HepG2 (cell line): Measurements from ENCODE around the gene MTO1. TPM values are rescaled to one million over a fixed set of nuclear protein-coding genes. Genes with fewer than 3 reads are reported as not detected.

Source experiments
- MAF1 ChIP-seq: sonication (generic); formaldehyde crosslinking; IDR thresholded peaks from 2 replicates; pipeline ENCODE4 v1.5.0; 2020; ENCODE audit warnings: missing genetic modification reagents, borderline replicate concordance
- MZF1 ChIP-seq: sonication (generic); formaldehyde crosslinking; IDR thresholded peaks from 2 replicates; pipeline ENCODE4 v1.8.1; 2023; ENCODE audit warnings: mild to moderate bottlenecking, missing genetic modification reagents, borderline replicate concordance
- NFE2 ChIP-seq: sonication (generic); formaldehyde crosslinking; IDR thresholded peaks from 2 replicates; pipeline ENCODE4 v1.4.0; 2020; ENCODE audit warnings: missing genetic modification reagents
- SALL1 ChIP-seq: sonication (generic); formaldehyde crosslinking; IDR thresholded peaks from 2 replicates; pipeline ENCODE4 v1.8.0; 2022; ENCODE audit warnings: mild to moderate bottlenecking, missing genetic modification reagents
- SRY ChIP-seq: sonication (generic); formaldehyde crosslinking; IDR thresholded peaks from 2 replicates; pipeline ENCODE4 v1.8.0; 2022; ENCODE audit warnings: mild to moderate bottlenecking, missing genetic modification reagents
- ZNF12 ChIP-seq: sonication (generic); formaldehyde crosslinking; IDR thresholded peaks from 2 replicates; pipeline ENCODE4 v1.5.0; 2020; ENCODE audit warnings: missing genetic modification reagents
- ZNF124 ChIP-seq: sonication (generic); formaldehyde crosslinking; IDR thresholded peaks from 2 replicates; pipeline ENCODE4 v1.4.0; 2020; ENCODE audit warnings: missing genetic modification reagents
- ZNF430 ChIP-seq: sonication (generic); formaldehyde crosslinking; IDR thresholded peaks from 2 replicates; pipeline ENCODE4 v1.9.0; 2021; ENCODE audit warnings: mild to moderate bottlenecking, missing genetic modification reagents
- ZNF660 ChIP-seq: sonication (generic); formaldehyde crosslinking; IDR thresholded peaks from 2 replicates; pipeline ENCODE4 v1.5.1; 2020; ENCODE audit warnings: mild to moderate bottlenecking, low read depth, missing genetic modification reagents, borderline replicate concordance
- polyA plus RNA-seq, 8 experiments: library from polyadenylated mRNA; depleted of rRNA in 3 of 8; stranded (reverse) in 7 of 8; unstranded in 1 of 8; fragments of >200 nt; fragmentation: Illumina TruSeq in 4 of 8; extraction: Trizol in 4 of 8; gene quantifications; 2 replicates each; pipeline versions ENCODE4 v1.2.1 to v1.2.3, GENCODE V29; 2011 to 2016; ENCODE audit warnings: low read depth in 4 of 8, missing spikeins in 1 of 8, mixed read lengths in 1 of 8; ENCODE audit not compliant: insufficient read depth in 1 of 8
- total RNA-seq, 5 experiments: library from RNA; depleted of rRNA; stranded (reverse); fragments of >200 nt; fragmentation: Illumina TruSeq; extraction: Trizol; gene quantifications; 2 replicates each; pipeline ENCODE4 v1.2.3, GENCODE V29; 2016; ENCODE audit warnings: low read depth in 1 of 5
- TF ChIP-seq, protein P1 (sequence below): sonication (generic); formaldehyde crosslinking; IDR thresholded peaks from 2 replicates; pipeline ENCODE4 v1.8.0; 2022; ENCODE audit warnings: mild to moderate bottlenecking, missing genetic modification reagents, moderate library complexity
- TF ChIP-seq, protein P2 (sequence below): sonication (generic); formaldehyde crosslinking; IDR thresholded peaks from 2 replicates; pipeline ENCODE4 v1.8.0; 2023; ENCODE audit warnings: mild to moderate bottlenecking, missing genetic modification reagents
- TF ChIP-seq, protein P3 (sequence below): sonication (generic); formaldehyde crosslinking; IDR thresholded peaks from 2 replicates; pipeline ENCODE4 v1.4.0; 2020; ENCODE audit warnings: missing genetic modification reagents, borderline replicate concordance
- TF ChIP-seq, protein P4 (sequence below), 2 experiments: sonication (generic) in 1 of 2; formaldehyde crosslinking in 1 of 2; IDR thresholded peaks; 2 replicates each; pipeline versions ENCODE4 v1.6.1 to v1.9.0; 2014 to 2022; ENCODE audit warnings: antibody characterized with exemption in 1 of 2, borderline replicate concordance in 1 of 2, inconsistent platforms in 1 of 2, low read depth in 1 of 2, missing genetic modification reagents in 1 of 2
- TF ChIP-seq, protein P5 (sequence below): sonication (generic); formaldehyde crosslinking; IDR thresholded peaks from 2 replicates; pipeline ENCODE4 v1.4.0; 2020; ENCODE audit warnings: missing genetic modification reagents, low read depth, mild to moderate bottlenecking, borderline replicate concordance

Gene MTO1
- total and polyA plus RNA-seq, 2 of the 13 experiments (the other 11 are each of a cell fraction or from before 2014, with no cell fraction given), result 21.1 to 45.3 TPM

DNA sequence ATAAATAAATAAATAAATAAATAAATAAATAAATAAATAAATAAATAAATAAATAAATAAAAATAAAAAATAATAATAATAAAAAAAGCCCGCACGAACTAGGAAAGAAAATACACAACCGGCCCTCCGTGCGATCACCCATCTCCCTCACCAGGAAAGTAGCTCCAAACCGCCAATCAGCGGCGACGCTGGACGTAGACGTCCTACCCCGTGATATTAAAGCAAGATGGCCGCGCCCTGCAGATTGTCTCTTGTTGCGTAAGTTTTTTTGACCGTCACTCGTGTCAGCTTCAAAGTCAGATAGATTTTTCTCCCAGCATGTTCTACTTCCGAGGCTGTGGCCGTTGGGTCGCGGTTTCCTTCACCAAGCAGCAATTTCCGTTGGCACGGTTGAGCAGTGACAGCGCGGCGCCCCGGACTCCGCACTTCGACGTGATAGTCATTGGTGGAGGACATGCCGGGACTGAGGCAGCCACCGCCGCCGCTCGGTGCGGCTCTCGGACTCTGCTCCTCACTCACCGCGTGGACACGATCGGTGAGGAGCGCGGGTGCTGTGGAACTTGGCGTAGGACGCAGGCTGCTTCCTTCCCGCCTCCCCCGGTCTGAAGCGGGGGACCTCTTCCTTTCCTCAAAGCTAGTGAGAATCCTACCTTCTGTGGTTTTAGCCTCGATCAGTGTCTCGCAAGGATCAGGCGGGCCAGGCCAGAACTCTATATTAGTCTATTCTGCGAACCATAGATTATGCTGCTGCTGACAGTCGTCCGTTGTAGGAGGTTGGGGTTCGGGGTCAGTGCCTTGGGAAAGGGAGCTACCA is at the start of gene MTO1 (continued):
- TF ChIP-seq, protein P1, sequence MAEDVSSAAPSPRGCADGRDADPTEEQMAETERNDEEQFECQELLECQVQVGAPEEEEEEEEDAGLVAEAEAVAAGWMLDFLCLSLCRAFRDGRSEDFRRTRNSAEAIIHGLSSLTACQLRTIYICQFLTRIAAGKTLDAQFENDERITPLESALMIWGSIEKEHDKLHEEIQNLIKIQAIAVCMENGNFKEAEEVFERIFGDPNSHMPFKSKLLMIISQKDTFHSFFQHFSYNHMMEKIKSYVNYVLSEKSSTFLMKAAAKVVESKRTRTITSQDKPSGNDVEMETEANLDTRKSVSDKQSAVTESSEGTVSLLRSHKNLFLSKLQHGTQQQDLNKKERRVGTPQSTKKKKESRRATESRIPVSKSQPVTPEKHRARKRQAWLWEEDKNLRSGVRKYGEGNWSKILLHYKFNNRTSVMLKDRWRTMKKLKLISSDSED (CRISPR knock-in tag), result no peak
- TF ChIP-seq, protein P2, sequence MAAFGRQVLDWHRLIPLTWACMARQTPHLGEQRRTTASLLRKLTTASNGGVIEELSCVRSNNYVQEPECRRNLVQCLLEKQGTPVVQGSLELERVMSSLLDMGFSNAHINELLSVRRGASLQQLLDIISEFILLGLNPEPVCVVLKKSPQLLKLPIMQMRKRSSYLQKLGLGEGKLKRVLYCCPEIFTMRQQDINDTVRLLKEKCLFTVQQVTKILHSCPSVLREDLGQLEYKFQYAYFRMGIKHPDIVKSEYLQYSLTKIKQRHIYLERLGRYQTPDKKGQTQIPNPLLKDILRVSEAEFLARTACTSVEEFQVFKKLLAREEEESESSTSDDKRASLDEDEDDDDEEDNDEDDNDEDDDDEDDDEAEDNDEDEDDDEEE, result no peak
- TF ChIP-seq, protein P3, sequence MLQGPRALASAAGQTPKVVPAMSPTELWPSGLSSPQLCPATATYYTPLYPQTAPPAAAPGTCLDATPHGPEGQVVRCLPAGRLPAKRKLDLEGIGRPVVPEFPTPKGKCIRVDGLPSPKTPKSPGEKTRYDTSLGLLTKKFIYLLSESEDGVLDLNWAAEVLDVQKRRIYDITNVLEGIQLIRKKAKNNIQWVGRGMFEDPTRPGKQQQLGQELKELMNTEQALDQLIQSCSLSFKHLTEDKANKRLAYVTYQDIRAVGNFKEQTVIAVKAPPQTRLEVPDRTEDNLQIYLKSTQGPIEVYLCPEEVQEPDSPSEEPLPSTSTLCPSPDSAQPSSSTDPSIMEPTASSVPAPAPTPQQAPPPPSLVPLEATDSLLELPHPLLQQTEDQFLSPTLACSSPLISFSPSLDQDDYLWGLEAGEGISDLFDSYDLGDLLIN, result no peak
- TF ChIP-seq ZNF12 (CRISPR knock-in tag) (0 out of 2 replicates have a peak, but pooled peaks have one; percentile 61), MAF1 (CRISPR knock-in tag) (0 out of 2 replicates have a peak, but pooled peaks have one; percentile 33), SRY (CRISPR knock-in tag) (peak; percentile 66; the same call in 1 of the 2 replicates), ZNF660 (CRISPR knock-in tag) (no peak), SALL1 (CRISPR knock-in tag) (peak; percentile 79), ZNF124 (CRISPR knock-in tag) (peak; percentile 84), NFE2 (CRISPR knock-in tag) (no peak), ZNF430 (CRISPR knock-in tag) (no peak; the same call in 1 of the 2 replicates), MZF1 (no peak)
- TF ChIP-seq, protein P4, sequence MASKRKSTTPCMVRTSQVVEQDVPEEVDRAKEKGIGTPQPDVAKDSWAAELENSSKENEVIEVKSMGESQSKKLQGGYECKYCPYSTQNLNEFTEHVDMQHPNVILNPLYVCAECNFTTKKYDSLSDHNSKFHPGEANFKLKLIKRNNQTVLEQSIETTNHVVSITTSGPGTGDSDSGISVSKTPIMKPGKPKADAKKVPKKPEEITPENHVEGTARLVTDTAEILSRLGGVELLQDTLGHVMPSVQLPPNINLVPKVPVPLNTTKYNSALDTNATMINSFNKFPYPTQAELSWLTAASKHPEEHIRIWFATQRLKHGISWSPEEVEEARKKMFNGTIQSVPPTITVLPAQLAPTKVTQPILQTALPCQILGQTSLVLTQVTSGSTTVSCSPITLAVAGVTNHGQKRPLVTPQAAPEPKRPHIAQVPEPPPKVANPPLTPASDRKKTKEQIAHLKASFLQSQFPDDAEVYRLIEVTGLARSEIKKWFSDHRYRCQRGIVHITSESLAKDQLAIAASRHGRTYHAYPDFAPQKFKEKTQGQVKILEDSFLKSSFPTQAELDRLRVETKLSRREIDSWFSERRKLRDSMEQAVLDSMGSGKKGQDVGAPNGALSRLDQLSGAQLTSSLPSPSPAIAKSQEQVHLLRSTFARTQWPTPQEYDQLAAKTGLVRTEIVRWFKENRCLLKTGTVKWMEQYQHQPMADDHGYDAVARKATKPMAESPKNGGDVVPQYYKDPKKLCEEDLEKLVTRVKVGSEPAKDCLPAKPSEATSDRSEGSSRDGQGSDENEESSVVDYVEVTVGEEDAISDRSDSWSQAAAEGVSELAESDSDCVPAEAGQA (IDR thresholded peaks at IDR 0.05; ENCODE audit: low read depth), result peak; percentile 76; the same call in 1 of the 2 replicates
- TF ChIP-seq, protein P4 (CRISPR knock-in tag; IDR thresholded peaks at IDR 0.05; ENCODE audit: borderline replicate concordance), result no peak
- TF ChIP-seq, protein P5, sequence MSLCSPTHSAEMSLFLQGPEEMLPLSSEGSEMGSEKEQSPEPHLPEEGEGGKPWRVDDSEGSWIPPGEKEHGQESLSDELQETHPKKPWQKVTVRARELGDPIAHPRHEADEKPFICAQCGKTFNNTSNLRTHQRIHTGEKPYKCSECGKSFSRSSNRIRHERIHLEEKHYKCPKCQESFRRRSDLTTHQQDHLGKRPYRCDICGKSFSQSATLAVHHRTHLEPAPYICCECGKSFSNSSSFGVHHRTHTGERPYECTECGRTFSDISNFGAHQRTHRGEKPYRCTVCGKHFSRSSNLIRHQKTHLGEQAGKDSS (CRISPR knock-in tag), result peak; percentile 58; the same call in 1 of the 2 replicates
